ENCODE measurements around the gene AGAP1. TPM values are rescaled to one million over a fixed set of nuclear protein-coding genes. Genes with fewer than 3 reads are reported as not detected.

AGAP1 gene
- total RNA-seq, 1 experiment from 2014 or later, result 56.4 TPM

- no peak overlapping the region for H3K27ac Mint-ChIP-seq (ENCODE audit: unreplicated experiment)
- no peaks in the 10 kb centered on the region for H3K27me3 Mint-ChIP-seq (ENCODE audit: unreplicated experiment)
- CTCF ChIA-PET, result no interaction called here
- H3K9me3 Mint-ChIP-seq (ENCODE audit: low read depth, unreplicated experiment), result no peaks in the 10 kb centered on the region
- no peak for DNase-seq
- TF ChIP-seq CTCF (IDR thresholded peaks at IDR 0.05; ENCODE audit: unreplicated experiment), result no peak
- intact Hi-C loops (cut with micrococcal nuclease; ENCODE audit: unreplicated experiment), result no loop called here
- H3K36me3 Mint-ChIP-seq (ENCODE audit: insufficient read depth, unreplicated experiment), result no peaks in the 10 kb centered on the region
- BruUV-seq (replicated peaks), result no TSS peak
- H3K4me3 Mint-ChIP-seq (ENCODE audit: low read depth, unreplicated experiment), result no peak overlapping the region
- H3K4me1 Mint-ChIP-seq (ENCODE audit: low read depth, unreplicated experiment), result peaks cover 47% of the 10 kb centered on the region
Measured at GRCh38 chr2:235701206-235701981, 207.6 kb downstream of the AGAP1 start.

- Mint-ChIP-seq H3K27me3 (ENCODE audit: unreplicated experiment) (no peaks in the 10 kb centered on the region), H3K4me3 (ENCODE audit: low read depth, unreplicated experiment) (no peak overlapping the region), H3K4me1 (ENCODE audit: low read depth, unreplicated experiment) (peaks cover 53% of the 10 kb centered on the region), H3K27ac (ENCODE audit: unreplicated experiment) (no peak overlapping the region), H3K9me3 (ENCODE audit: low read depth, unreplicated experiment) (no peaks in the 10 kb centered on the region), H3K36me3 (ENCODE audit: insufficient read depth, unreplicated experiment) (no peaks in the 10 kb centered on the region)
- TF ChIP-seq CTCF (IDR thresholded peaks at IDR 0.05; ENCODE audit: unreplicated experiment), result no peak
- no peak for DNase-seq
- intact Hi-C loops (cut with micrococcal nuclease; ENCODE audit: unreplicated experiment), result no loop called here
- BruUV-seq (replicated peaks), result no TSS peak
- CTCF ChIA-PET, result no interaction called here
Measured at GRCh38 chr2:235702186-235702585, 208.3 kb downstream of the AGAP1 start.

GRCh38 chr2:235703711-235704295, 210.0 kb downstream of the AGAP1 start:
- no TSS peak for BruUV-seq (replicated peaks)
- DNase-seq, result no peak
- intact Hi-C loops (cut with micrococcal nuclease; ENCODE audit: unreplicated experiment), result no loop called here
- CTCF ChIA-PET, result no interaction called here
- TF ChIP-seq CTCF (IDR thresholded peaks at IDR 0.05; ENCODE audit: unreplicated experiment), result no peak
- Mint-ChIP-seq H3K27ac (ENCODE audit: unreplicated experiment) (peak overlapping the region; percentile 30), H3K27me3 (ENCODE audit: unreplicated experiment) (no peaks in the 10 kb centered on the region), H3K9me3 (ENCODE audit: low read depth, unreplicated experiment) (no peaks in the 10 kb centered on the region), H3K36me3 (ENCODE audit: insufficient read depth, unreplicated experiment) (peaks cover 10% of the 10 kb centered on the region), H3K4me1 (ENCODE audit: low read depth, unreplicated experiment) (peaks cover 61% of the 10 kb centered on the region), H3K4me3 (ENCODE audit: low read depth, unreplicated experiment) (no peak overlapping the region)

- CTCF ChIA-PET, result interaction anchor here (1.2 kb wide), 1 partner anchor 41 kb away, joined by 3 read pairs; no protein-coding TSS in a partner anchor
- no TSS peak for BruUV-seq (replicated peaks)
Measured at GRCh38 chr2:235705296-235705695, 211.5 kb downstream of the AGAP1 start.

More at GRCh38 chr2:235705296-235705695, 211.5 kb downstream of the AGAP1 start:
- no peak overlapping the region for H3K27ac Mint-ChIP-seq (ENCODE audit: unreplicated experiment)
- peaks cover 64% of the 10 kb centered on the region for H3K4me1 Mint-ChIP-seq (ENCODE audit: low read depth, unreplicated experiment)
- TF ChIP-seq CTCF (IDR thresholded peaks at IDR 0.05; ENCODE audit: unreplicated experiment), result no peak
- intact Hi-C loops (cut with micrococcal nuclease; ENCODE audit: unreplicated experiment), result loop anchor here (5.0 kb wide), 1 partner anchor 33 kb away; no protein-coding TSS in a partner anchor
- H3K36me3 Mint-ChIP-seq (ENCODE audit: insufficient read depth, unreplicated experiment), result peaks cover 25% of the 10 kb centered on the region
- H3K27me3 Mint-ChIP-seq (ENCODE audit: unreplicated experiment), result no peaks in the 10 kb centered on the region
- no peak overlapping the region for H3K4me3 Mint-ChIP-seq (ENCODE audit: low read depth, unreplicated experiment)
- no peak for DNase-seq
- no peaks in the 10 kb centered on the region for H3K9me3 Mint-ChIP-seq (ENCODE audit: low read depth, unreplicated experiment)

All from Calu3 (cell line).